HG03159 (cell line): ENCODE results near the gene SH3GL2.

Experiments
- ATAC-seq: cut with Tn5 transposase; IDR thresholded peaks from one replicate; pipeline ENCODE4 v1.9.1; 2021; ENCODE audit warnings: mild to moderate bottlenecking, moderate library complexity; ENCODE audit not compliant: unreplicated experiment

The SH3GL2 gene

DNA sequence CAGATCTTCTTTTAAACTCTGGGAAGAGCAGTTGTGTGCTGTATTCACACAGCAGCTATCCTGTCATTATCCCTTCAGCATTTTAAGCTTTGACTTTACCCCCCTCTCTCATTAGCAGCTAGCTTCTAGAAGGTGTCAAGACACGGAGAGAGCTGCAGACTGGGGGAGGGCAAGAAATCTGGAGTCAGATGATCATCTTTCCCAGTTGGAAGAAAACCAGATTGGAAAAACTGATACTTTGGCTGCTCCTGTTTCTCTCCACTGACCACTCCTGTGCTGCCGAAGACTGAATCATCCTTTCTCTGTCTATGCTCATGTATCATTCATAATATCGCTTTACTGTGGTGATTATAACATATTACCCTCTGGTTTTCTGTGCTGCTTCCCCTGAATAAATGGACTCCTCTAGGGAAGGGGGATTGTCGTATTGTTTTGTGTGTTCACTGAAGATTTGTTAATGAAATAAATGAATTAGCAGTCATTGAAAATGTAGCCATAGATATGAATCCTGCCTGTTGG is 75.1 kb downstream of the SH3GL2 start:
- ATAC-seq: no peak

DNA sequence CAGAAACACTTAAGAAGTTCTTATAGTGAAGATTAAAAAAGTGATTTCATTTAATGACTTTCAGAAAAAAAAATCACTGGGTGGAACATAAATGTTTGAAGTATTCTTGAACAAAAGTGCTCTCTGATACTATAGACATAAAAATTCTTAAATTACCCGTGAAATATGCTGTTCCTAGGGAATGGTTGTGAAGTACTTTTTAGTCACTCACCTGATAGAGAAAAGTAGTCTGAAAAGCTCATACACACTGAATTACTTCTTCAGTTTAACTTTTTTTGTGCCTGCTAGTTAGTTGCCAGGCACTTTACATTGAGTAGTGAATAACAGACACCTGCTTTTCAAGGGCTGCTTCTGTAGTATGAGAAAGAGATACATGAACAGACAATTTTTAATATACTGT is 78.0 kb downstream of the SH3GL2 start:
- no peak for ATAC-seq

DNA sequence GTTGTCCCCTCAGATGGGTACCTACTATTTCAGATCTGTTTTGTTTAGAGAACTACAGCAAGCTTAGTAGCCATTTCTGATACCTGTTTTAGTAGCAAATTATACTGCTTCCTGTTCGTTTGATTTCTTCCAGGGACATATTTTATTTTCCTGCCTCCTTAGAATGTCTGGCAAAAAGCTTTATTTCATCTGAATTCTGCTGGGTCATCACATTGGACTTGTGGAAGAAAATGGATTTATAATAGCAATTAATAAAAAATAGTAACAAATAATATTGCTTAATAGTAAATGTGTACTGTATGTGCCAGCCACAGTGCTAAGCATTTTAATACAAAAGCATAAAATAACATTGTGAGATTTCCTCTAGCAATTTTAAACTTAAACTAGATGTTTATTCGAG is 79.4 kb downstream of the SH3GL2 start:
- no peak for ATAC-seq

DNA sequence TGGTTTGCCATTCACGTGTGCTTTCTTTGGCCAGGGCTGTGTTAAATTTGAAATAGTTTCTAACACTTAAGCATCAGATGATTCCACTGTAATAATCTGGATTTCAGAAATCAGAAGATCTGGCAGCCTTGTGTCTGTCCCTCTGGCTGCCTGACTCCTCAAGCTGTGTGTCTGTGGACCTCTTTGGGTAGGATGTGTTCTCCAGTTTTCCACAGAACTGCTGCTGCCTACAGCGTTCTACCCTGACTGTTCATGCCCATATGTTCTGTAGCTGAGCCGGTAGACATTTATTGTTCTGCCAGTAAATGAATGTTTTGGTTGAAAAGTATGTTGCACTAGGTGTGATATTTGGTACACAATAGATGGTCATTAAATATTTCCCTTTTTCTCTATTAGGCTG is 81.3 kb downstream of the SH3GL2 start:
- no peak for ATAC-seq

DNA sequence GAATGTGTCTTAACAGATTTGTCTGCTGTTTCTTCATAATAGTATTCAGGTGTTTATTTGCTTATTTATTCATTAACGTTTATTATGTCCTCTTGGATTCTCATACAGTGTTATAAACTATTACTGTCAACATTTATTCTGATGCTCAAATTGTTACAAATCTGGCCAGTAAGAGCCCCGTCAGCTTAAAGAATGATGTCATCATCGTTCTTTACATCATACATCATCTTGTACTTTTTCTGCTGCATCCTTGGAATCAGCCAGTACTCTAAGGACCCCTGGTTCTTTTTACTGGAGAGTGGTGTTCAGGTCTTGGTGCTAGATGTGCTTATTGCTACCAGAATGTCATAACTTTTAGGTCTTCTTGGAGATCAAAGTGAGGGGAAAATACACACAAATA is 86.6 kb downstream of the SH3GL2 start:
- ATAC-seq: no peak

DNA sequence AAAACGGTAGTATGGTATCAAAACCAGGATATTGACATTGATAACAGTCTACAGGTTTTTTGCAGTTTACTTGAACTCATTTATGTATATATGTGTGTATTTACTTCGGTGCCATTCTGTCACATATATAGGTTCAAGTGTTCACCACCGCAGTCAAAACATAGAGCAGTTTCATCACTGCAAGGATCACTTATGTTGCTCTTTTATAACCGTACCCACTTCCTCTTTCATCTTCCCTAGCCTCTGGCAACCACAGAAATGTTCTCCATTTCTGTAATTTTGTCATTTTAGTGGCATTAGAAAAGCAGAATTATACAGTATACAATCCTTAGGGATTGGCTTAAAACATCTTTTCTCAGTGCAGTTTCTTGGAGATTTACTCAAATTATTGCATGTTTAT is 90.3 kb downstream of the SH3GL2 start:
- ATAC-seq: no peak

DNA sequence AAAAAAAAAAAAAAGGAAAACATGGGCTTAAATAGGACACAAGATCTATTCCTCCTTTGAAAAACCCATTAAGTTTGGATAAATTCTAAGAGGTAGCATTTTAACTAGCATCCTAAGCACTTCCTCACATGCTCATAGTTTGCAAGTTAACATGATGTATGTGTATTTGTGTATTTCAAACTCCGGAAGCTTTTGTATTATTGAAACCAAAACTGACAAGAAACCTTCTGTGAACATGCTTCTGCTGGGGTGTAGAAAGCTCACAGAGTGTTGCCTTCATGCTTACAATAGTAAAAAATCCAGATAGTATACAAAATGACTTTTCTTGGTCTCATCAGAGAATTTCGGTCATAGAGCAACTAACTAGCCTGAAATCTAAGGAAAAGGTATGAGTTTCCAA is 103.8 kb downstream of the SH3GL2 start:
- ATAC-seq: no peak

DNA sequence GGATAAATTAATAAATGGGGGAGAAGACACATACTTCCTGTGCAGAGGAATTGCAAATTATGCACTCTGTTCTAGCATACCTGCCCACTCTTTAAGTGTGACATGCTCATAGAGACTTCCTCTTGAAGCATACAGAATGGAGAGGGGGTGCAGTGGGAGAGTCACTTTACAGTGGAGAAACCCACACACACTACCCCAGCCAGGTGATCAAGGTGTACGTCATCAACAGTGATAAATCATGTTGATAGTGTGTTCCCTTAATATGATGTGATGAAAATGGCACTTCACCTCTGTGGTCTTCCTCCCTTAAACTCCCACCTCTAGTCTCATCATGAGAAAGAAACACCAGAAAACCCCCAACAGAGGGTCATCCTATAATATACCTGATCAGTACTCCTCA is 110.0 kb downstream of the SH3GL2 start:
- no peak for ATAC-seq

DNA sequence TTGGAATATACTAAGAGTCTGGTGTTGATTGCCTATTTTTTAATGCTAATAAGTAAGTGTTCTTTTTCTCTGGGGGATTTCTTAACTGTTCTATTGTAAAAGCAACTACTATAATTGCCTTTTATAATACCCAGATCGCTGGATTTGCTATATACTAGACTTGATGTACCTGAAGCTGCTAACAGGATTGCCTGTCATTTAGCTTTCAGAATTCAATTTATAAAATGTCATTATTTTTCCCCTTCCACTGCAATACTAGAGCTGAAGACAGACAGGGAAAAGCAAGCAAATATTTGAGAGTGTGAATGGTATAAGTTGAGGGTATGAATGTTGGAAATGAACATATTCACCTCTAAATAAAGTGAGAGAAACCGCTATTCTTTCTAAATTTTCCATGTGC is 115.5 kb downstream of the SH3GL2 start:
- ATAC-seq: no peak

DNA sequence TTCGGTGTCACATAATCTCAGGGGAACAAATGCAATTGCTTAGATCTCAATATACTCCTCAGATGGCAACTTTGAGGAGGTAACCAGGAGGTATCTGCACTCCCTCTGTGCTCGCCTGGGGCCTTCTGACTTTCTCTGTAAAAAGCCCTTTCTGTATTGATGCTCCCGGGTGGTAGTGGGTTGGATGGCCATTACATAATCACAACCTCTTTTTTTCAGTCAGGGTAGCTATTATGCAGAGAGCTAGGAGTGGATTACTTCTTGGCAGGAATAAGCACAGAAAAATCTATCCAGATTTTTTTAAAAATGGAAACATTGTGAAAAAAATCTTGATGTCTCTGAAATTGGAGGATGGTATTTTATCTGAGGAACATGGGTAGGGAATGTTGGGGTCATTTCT is 116.6 kb downstream of the SH3GL2 start:
- no peak for ATAC-seq

DNA sequence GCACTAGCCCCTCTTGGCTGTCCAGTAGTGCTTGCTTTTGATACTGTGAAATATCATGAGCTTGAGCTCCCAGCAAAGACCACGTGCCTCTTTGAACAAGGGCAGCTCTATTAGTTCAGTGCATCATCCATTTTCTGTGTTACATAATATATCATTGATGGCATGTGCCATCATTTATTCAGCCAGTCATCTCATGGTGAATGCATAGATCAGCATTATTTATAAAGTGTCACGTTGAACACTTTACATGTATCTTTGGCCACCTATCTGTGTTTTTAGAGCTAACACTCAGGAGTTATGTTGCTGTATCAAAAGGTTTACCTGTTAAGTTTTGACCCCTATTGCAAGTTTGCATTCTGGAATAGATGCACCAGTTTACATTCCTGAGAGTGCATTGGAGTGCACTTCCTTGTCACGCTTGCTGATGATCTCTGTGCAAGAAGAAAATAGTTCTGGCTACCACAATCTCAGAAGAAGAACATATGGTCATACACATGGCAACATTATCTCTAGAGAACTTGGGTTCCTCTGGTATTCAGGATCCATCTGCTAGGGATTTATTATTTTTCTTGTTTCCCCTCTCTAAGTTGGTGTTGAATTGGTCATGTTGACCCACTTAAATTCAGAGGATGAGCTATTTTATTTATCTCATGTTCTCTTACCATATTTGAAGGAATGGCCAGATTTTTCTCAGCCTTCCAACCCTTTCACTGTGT is 120.9 kb downstream of the SH3GL2 start:
- no peak for ATAC-seq

DNA sequence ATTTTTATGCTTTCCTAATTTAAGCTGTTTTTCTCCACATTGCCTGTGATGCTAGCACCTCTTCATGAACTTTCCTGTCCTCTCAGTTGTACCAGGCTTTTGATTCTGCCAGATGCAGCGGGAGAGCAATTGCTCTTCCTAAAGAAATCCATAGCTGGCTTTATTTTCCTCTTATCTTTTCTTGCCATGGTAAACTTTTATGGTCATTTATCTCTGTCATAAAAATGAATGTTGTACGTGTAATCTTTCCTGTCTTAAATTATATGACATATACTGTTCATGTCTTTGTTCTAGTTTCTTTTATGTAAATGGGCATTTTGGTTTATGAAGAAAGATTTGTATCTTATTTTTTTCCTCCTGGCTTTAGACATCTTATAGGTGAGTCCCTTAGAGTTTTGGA is 127.5 kb downstream of the SH3GL2 start:
- no peak for ATAC-seq

DNA sequence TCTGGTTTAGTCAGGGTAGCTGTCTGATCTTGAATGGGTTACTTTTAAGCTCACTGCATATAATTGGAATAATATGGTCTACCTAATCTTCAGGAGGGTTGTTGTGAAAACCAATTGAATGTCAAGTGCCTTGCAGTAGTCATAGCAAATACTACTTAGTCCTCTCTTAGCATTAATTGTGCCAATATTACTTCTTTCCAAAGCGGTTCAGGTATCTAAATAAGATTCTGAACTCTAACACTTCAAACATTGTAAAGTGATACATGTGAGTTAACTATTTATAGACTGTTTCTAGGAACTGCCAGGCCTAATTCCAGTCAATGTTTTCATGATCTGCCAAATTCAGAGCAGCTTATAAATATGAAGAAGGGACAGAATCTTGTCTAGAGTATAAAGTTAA is 140.2 kb downstream of the SH3GL2 start:
- no peak for ATAC-seq

DNA sequence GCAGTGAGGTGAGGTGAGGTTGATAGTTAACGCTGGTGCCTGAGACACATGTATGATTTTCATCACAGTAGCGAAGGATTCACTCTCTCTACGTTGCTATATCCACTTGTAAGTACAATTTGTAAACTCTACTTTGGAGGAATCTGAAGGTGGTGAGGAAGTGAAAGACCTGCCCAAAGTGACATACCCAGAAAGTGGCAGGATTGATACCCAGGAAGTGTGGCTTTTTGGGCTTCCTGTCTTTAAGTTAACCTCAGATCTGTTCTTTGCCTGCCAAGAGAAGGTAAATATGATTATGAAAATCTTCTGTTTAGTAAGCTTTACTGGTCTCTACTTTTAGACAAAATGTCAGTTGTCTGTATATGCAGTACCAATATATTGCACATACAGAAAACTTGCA is 143.1 kb downstream of the SH3GL2 start:
- no peak for ATAC-seq

DNA sequence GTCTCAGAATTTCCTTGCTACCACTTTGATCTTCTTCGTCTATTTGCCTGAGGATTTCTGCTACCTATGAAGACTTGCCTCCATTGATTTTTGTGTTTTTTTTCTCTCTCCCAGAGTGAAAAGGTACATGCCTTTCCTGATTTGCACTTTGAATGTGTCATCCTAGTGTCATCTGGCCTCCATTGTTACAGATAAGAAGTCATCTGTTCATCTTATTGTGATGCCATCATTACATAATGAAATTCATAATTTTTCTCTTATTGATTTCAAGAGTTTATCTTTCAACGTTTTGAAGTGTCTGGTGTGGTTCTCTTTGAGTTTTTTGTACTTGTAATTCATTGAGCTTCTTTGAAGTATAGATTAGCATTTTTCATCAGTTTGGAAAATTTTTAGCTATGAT is 144.8 kb downstream of the SH3GL2 start:
- ATAC-seq: no peak

DNA sequence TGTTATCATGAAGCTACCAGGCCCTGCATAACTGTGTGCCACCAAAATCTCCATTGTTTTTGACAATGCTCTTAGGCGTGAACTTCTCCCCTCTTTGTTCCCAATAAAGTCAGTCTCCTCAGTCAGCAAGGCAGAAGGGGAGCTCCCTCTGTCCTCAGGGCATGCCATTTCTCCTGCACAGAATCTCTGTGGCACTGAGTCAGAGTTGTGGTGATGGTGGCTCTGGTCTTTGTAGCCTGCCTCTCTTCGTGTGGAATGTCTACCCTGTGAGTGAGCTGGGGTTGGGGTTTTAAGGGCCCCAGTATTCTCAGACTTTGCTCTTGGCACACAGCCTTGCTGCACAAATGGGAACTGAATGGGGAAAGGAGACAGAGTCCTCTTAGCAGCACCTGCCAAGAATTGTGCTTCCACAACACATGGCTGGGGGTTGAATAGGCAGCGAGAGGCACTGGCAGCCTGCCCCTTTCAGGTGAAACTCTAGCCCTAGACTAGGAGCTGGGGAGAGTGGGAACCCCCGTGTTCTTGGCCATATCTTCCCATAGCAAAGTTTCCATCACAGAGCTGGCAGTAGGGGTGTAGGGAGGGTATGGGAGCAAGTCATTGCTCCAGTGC is 146.6 kb downstream of the SH3GL2 start:
- ATAC-seq: no peak

DNA sequence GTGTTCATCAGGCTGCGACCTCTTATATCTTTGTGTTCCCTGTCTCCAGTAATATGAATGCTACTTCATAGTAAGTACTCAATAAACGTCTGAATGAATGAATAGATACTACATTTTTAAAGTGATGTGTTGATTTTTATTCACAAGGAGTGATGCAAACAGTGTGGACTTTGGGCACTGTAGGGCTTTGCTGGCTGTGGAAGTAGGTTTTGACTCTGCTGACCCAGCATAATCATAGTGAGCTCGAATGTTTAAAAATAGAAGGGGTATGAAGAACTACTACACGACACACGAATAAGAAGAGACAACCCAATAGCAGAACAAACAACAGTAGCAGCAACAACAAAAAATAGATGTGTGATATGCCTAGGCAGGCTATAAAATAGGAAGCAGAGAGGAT is 147.4 kb downstream of the SH3GL2 start:
- ATAC-seq: no peak

DNA sequence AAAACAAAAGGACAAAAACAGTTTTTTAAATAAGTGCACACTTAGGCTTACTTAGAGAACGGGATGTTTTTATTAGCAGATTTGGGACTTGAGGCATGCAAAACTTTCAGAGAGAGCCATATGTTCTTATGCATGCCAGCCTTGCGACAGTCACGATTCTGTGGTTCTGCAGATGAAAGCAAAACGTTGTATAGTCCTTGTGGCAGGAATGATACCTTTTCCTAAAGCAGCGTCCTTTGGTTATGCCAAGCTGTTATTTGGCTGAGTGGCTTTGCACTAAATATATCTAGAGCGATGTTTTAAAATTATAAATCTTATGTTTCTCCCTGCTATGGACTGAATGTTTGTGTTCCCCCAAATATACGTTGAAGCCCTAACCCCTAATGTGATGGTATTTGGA is 152.0 kb downstream of the SH3GL2 start:
- no peak for ATAC-seq

DNA sequence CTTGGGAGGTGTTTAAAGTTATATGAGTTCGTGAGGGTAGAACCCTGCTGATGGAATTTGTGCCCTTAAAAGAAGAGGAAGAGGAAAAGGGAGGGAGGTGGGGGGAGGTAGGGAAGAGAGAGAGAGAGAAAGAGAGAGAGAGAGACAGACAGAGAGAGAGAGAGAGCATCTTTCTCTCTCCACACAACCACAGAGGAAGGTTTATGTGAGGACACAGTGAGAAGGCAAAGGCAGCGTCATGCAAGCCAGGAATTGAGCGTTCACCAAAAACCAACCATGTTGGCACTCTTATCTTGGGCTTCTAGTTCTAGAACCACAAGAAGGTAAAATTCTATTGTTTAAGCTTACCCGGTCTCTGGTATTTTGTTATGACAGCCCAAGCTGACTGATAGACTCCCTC is 152.4 kb downstream of the SH3GL2 start:
- ATAC-seq: no peak

DNA sequence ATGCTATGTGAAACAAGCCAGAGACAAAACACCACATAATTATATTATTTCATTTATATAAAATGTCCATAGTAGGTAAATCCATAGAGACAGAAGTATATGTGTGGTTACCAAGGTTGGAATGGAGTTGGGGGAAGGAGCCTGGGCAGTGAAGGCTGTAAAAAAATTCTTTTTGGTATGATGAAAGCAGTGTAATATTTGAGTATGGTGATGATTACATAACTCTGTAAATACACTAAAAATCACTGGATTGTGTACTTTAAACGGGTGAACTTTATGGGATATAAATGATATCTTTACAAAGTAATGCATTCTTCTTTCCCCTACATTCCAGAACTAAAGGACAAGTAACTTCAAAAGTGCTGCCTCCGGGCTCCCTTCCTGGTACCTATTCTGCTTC is 155.8 kb downstream of the SH3GL2 start:
- ATAC-seq: no peak

DNA sequence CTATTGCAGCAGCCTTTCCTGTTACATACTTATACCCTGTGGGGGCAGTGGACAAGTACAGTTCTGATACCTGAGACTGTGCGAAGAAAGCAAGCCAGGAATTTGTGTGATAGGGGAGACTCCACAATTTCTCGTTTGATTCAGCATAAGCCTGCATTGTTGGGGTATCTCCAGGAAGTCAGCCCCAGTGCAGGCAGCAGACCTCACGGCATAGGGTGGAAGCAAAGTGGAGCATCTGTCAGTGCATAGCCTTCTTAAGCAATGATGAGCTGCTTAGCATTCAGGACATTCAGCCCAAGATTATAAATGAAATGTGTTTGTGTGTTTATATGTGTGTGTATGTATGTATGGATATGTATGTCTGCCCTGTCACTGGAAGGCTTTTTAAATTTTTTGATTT is 157.0 kb downstream of the SH3GL2 start:
- no peak for ATAC-seq

DNA sequence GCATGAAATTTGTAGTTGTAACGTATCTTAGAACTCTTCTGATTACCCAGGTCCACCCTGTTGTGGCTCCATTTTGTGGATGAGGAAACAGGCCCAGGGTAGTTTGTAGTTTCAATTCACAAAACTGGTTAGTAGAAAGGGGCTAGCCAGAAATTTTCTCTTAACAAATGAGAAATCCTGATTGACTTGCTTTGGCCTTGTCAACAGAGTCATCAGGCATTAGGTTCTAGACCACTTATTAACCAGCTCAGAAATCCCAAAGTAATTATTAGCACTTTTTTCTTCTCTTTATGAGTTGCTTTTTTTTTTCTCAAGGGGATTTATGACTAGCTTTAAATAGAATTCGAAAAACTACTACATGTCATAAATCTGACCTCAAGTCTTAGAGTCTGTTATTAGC is 160.2 kb downstream of the SH3GL2 start:
- ATAC-seq: no peak

DNA sequence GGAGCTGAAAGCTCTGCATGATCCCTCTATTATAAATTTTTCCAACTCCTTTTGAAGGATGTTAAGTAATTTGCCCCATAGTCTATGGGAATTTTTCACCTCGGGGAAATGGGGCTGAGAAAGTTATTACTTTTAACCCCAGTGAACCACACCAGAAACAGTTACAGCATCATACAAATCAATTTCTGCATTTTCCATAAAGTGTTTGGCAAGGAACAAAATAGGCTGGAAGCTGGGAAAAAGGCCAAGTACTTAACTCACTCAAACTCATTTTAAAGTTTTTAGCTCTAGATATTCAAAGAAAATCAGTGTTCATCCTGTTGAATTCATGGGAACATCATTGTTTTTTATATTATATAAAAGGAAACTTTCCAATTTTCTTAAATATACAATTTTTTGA is 160.9 kb downstream of the SH3GL2 start:
- ATAC-seq: no peak
